Ishikawa (cell line): Measurements from ENCODE around the gene PDE3B.

Experiments used
- CEBPB ChIP-seq: IDR thresholded peaks from 2 replicates; pipeline ENCODE4 v1.6.1; 2012
- CREB1 ChIP-seq: IDR thresholded peaks from 2 replicates; pipeline ENCODE4 v1.6.1; 2012; ENCODE audit warnings: low read depth
- EP300 ChIP-seq: IDR thresholded peaks from 2 replicates; pipeline ENCODE4 v1.6.1; 2012; ENCODE audit warnings: borderline replicate concordance
- RAD21 ChIP-seq: IDR thresholded peaks from 2 replicates; pipeline ENCODE4 v1.6.1; 2012; ENCODE audit warnings: low read depth
- REST ChIP-seq: IDR thresholded peaks from 2 replicates; pipeline ENCODE4 v1.6.1; 2012; ENCODE audit warnings: low read depth, mild to moderate bottlenecking
- TCF12 ChIP-seq: IDR thresholded peaks from 2 replicates; pipeline ENCODE4 v1.6.1; 2012; ENCODE audit warnings: low read depth
- YY1 ChIP-seq: IDR thresholded peaks from 2 replicates; pipeline ENCODE4 v1.6.1; 2012; ENCODE audit warnings: low read depth
- ZBTB7A ChIP-seq: IDR thresholded peaks from 2 replicates; pipeline ENCODE4 v1.6.1; 2012; ENCODE audit warnings: low read depth
- TF ChIP-seq, protein P1 (sequence below): IDR thresholded peaks from 2 replicates; pipeline ENCODE4 v1.6.1; 2012

DNA sequence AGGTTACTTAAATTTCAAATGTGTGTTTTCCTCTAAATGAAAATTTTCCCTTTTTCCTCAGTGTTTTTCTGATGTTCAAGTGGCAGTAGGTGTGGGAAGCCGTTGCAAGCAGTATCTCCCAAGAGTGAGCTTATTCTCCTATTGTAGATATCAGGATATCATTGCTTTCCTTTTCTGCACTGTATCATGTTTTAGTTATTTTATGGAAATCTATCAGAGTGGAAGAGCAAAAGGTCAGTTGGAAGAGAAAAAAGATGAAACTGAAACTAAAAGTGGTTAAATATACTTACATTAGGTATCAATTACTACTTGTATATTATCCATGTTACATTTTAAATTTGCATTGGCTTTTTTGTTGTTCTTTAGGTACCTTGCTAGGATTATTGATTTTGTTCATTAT lies 57.0 kb downstream of the PDE3B start:
- no peak for TF ChIP-seq CREB1
- TF ChIP-seq, protein P1, sequence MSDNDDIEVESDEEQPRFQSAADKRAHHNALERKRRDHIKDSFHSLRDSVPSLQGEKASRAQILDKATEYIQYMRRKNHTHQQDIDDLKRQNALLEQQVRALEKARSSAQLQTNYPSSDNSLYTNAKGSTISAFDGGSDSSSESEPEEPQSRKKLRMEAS, result no peak
- no peak for TF ChIP-seq EP300
- no peak for TF ChIP-seq REST
- TF ChIP-seq ZBTB7A, result no peak
- TF ChIP-seq YY1, result no peak
- TF ChIP-seq RAD21, result no peak
- no peak for TF ChIP-seq TCF12
- no peak for TF ChIP-seq CEBPB
